ENCODE measurements around the gene RNU6-8.

- TF ChIP-seq, protein P1, sequence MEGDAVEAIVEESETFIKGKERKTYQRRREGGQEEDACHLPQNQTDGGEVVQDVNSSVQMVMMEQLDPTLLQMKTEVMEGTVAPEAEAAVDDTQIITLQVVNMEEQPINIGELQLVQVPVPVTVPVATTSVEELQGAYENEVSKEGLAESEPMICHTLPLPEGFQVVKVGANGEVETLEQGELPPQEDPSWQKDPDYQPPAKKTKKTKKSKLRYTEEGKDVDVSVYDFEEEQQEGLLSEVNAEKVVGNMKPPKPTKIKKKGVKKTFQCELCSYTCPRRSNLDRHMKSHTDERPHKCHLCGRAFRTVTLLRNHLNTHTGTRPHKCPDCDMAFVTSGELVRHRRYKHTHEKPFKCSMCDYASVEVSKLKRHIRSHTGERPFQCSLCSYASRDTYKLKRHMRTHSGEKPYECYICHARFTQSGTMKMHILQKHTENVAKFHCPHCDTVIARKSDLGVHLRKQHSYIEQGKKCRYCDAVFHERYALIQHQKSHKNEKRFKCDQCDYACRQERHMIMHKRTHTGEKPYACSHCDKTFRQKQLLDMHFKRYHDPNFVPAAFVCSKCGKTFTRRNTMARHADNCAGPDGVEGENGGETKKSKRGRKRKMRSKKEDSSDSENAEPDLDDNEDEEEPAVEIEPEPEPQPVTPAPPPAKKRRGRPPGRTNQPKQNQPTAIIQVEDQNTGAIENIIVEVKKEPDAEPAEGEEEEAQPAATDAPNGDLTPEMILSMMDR (IDR thresholded peaks at IDR 0.05; ENCODE audit: low read length): no peak
- TF ChIP-seq EZH2 (IDR thresholded peaks at IDR 0.05; ENCODE audit: borderline replicate concordance, low read length): no peak
Observed at GRCh38 chr14:32226056-32226455, 23.0 kb upstream of the RNU6-8 start.

Measured in OCI-LY1 (cell line).